ENCODE measurements around the gene IL6ST.

Gene IL6ST

GRCh38 chr5:55918087-55919035, 76.4 kb downstream of the IL6ST start:
- DNase-seq = no peak

GRCh38 chr5:55917402-55918086, 77.2 kb downstream of the IL6ST start:
- no peak for DNase-seq

- DNase-seq = no peak
Measured at GRCh38 chr5:55916986-55917385, 77.8 kb downstream of the IL6ST start.

- DNase-seq = no peak
Measured at GRCh38 chr5:55915783-55916182, 79.0 kb downstream of the IL6ST start.

- DNase-seq = no peak
Measured at GRCh38 chr5:55914971-55915370, 79.8 kb downstream of the IL6ST start.

GRCh38 chr5:55913466-55914413, 81.0 kb downstream of the IL6ST start:
- no peak for DNase-seq

GRCh38 chr5:55911784-55912653, 82.7 kb downstream of the IL6ST start:
- DNase-seq = no peak

GRCh38 chr5:55908804-55909203, 86.0 kb downstream of the IL6ST start:
- no peak for DNase-seq

GRCh38 chr5:55907927-55908326, 86.8 kb downstream of the IL6ST start:
- DNase-seq = no peak

GRCh38 chr5:55905251-55905650, 89.5 kb downstream of the IL6ST start:
- no peak for DNase-seq

GRCh38 chr5:55904152-55904551, 90.6 kb downstream of the IL6ST start:
- no peak for DNase-seq

GRCh38 chr5:55903121-55903701, 91.6 kb downstream of the IL6ST start:
- DNase-seq = no peak

GRCh38 chr5:55902696-55903095, 92.1 kb downstream of the IL6ST start:
- no peak for DNase-seq

GRCh38 chr5:55900776-55901175, 94.0 kb downstream of the IL6ST start:
- DNase-seq = no peak

GRCh38 chr5:55900068-55900467, 94.7 kb downstream of the IL6ST start:
- DNase-seq = no peak

- no peak for DNase-seq
Measured at GRCh38 chr5:55899344-55899743, 95.4 kb downstream of the IL6ST start.

GRCh38 chr5:55897905-55898304, 96.9 kb downstream of the IL6ST start:
- no peak for DNase-seq

GRCh38 chr5:55897206-55897894, 97.4 kb downstream of the IL6ST start:
- DNase-seq = no peak

- no peak for DNase-seq
Measured at GRCh38 chr5:55896663-55897062, 98.1 kb downstream of the IL6ST start.

GRCh38 chr5:55896238-55896637, 98.5 kb downstream of the IL6ST start:
- no peak for DNase-seq

GRCh38 chr5:55895346-55895745, 99.4 kb downstream of the IL6ST start:
- no peak for DNase-seq

Data from cortex of kidney (tissue), 1 donor.